Neural cell (in vitro differentiated cells): ENCODE results near the gene POGZ. TPM values are rescaled to one million over a fixed set of nuclear protein-coding genes. Genes with fewer than 3 reads are reported as not detected.

Experiments used
- H2AFZ ChIP-seq: fragments of 200-600, 300-800 bp; sonication (generic), shearing (Covaris generic); 2 replicates; pipeline ENCODE4 v1.6.0; 2014; ENCODE audit warnings: low read depth, mild to moderate bottlenecking, antibody characterized with exemption, low read length, moderate library complexity
- H3F3A ChIP-seq: fragments of 200-600 bp; shearing (Covaris generic); 2 replicates; pipeline ENCODE4 v1.6.1; 2016; ENCODE audit warnings: mild to moderate bottlenecking, moderate library complexity, mixed read lengths, antibody characterized with exemption, low read length; ENCODE audit not compliant: insufficient read depth, poor library complexity, severe bottlenecking
- H3K27ac ChIP-seq: fragments of 200-600, 300-800 bp; sonication (generic), shearing (Covaris generic); 2 replicates; pipeline ENCODE4 v1.5.1; 2014; ENCODE audit warnings: mild to moderate bottlenecking, low read length, moderate library complexity
- H3K27me3 ChIP-seq: fragments of 300-800, 200-600 bp; sonication (generic), shearing (Covaris generic); 2 replicates; pipeline ENCODE4 v1.6.0; 2014; ENCODE audit warnings: mild to moderate bottlenecking, low read depth, low read length, moderate library complexity; ENCODE audit not compliant: insufficient read depth
- H3K36me3 ChIP-seq: fragments of 300-800, 200-600 bp; sonication (generic), shearing (Covaris generic); 2 replicates; pipeline ENCODE4 v1.5.1; 2014; ENCODE audit warnings: mild to moderate bottlenecking, antibody characterized with exemption, low read length, moderate library complexity; ENCODE audit not compliant: insufficient read depth
- H3K4me2 ChIP-seq: fragments of 300-800, 200-600 bp; sonication (generic), shearing (Covaris generic); 2 replicates; pipeline ENCODE4 v1.6.0; 2014; ENCODE audit warnings: mild to moderate bottlenecking, low read length
- H3K4me3 ChIP-seq: fragments of 300-800, 200-600 bp; sonication (generic), shearing (Covaris generic); 2 replicates; pipeline ENCODE4 v1.5.1; 2014; ENCODE audit warnings: mild to moderate bottlenecking, low read length, moderate library complexity
- H3K79me2 ChIP-seq: fragments of 200-600 bp; shearing (Covaris generic); replicated peaks from 2 replicates; pipeline ENCODE4 v1.6.0; 2014; ENCODE audit warnings: mild to moderate bottlenecking, low read length, moderate library complexity; ENCODE audit not compliant: insufficient read depth
- H3K9ac ChIP-seq: fragments of 300-800, 200-600 bp; sonication (generic), shearing (Covaris generic); 2 replicates; pipeline ENCODE4 v1.6.1; 2016; ENCODE audit warnings: mild to moderate bottlenecking, low read length, mixed read lengths
- H3K9me2 ChIP-seq: fragments of 200-600 bp; shearing (Covaris generic); 2 replicates; pipeline ENCODE4 v1.6.1; 2016; ENCODE audit warnings: mild to moderate bottlenecking, low read length, mixed read lengths; ENCODE audit not compliant: insufficient read depth
- H3K9me3 ChIP-seq: fragments of 200-600, 300-800 bp; sonication (generic), shearing (Covaris generic); 2 replicates; pipeline ENCODE4 v1.6.1; 2016; ENCODE audit warnings: mild to moderate bottlenecking, mixed run types, low read length, moderate library complexity, mixed read lengths
- H4K20me1 ChIP-seq: fragments of 200-600 bp; shearing (Covaris generic); 2 replicates; pipeline ENCODE4 v1.6.1; 2016; ENCODE audit warnings: mild to moderate bottlenecking, mixed run types; ENCODE audit not compliant: insufficient read depth
- CTCF ChIP-seq: fragments of 450-650 bp; IDR thresholded peaks from 2 replicates; pipeline ENCODE4 v1.5.1; 2014; ENCODE audit warnings: antibody characterized with exemption, mild to moderate bottlenecking, moderate library complexity; ENCODE audit not compliant: poor library complexity, severe bottlenecking
- EP300 ChIP-seq: fragments of 450-650 bp; conservative IDR thresholded peaks from 2 replicates; pipeline ENCODE4 v1.6.1; 2014; ENCODE audit warnings: antibody characterized with exemption, mild to moderate bottlenecking, moderate library complexity; ENCODE audit not compliant: poor library complexity, severe bottlenecking
- EZH2 ChIP-seq: fragments of 200-600, 300-800 bp; shearing (Covaris generic), sonication (generic); IDR thresholded peaks from 2 replicates; pipeline ENCODE4 v1.6.1; 2014; ENCODE audit warnings: antibody characterized with exemption, low read length, borderline replicate concordance, mild to moderate bottlenecking; ENCODE audit not compliant: insufficient read depth, poor library complexity, severe bottlenecking
- MXI1 ChIP-seq: fragments of 450-650 bp; conservative IDR thresholded peaks from 2 replicates; pipeline ENCODE4 v1.6.1; 2014; ENCODE audit warnings: antibody characterized with exemption, mild to moderate bottlenecking; ENCODE audit not compliant: poor library complexity, severe bottlenecking
- POLR2AphosphoS5 ChIP-seq: IDR thresholded peaks from 2 replicates; pipeline ENCODE4 v1.6.1; 2012
- RAD21 ChIP-seq: fragments of 450-650 bp; conservative IDR thresholded peaks from 2 replicates; pipeline ENCODE4 v1.6.1; 2014; ENCODE audit warnings: antibody characterized with exemption, mild to moderate bottlenecking, moderate library complexity
- REST ChIP-seq: IDR thresholded peaks from 2 replicates; pipeline ENCODE4 v1.6.1; 2012; ENCODE audit warnings: borderline replicate concordance
- SMC3 ChIP-seq: fragments of 450-650 bp; conservative IDR thresholded peaks from 2 replicates; pipeline ENCODE4 v1.6.1; 2014; ENCODE audit warnings: antibody characterized with exemption, mild to moderate bottlenecking, moderate library complexity; ENCODE audit not compliant: poor library complexity
- TAF1 ChIP-seq: IDR thresholded peaks from 2 replicates; pipeline ENCODE4 v1.6.1; 2012; ENCODE audit warnings: low read depth
- polyA plus RNA-seq: library from polyadenylated mRNA; depleted of rRNA; stranded (reverse); fragments of >200 nt; gene quantifications from 2 replicates; pipeline ENCODE4 v1.2.3, GENCODE V29; 2014

The POGZ gene
- polyA plus RNA-seq, 1 donor from 2014 or later, result 50.2 TPM

- TF ChIP-seq TAF1, result no peak
- no peak for TF ChIP-seq POLR2AphosphoS5
- TF ChIP-seq SMC3, result no peak
- no peak for TF ChIP-seq EZH2
- TF ChIP-seq MXI1, result no peak
- TF ChIP-seq CTCF, result no peak
- TF ChIP-seq RAD21, result no peak
- no peak for TF ChIP-seq REST
- no peak for TF ChIP-seq EP300
- H3F3A ChIP-seq, result no peaks in the 10 kb centered on the region
- H3K27ac ChIP-seq, result no peak overlapping the region
- H3K4me3 ChIP-seq, result no peak overlapping the region
- H3K9me3 ChIP-seq, result no peaks in the 10 kb centered on the region
- H3K79me2 ChIP-seq, result peaks cover 89% of the 10 kb centered on the region
- no peaks in the 10 kb centered on the region for H3K9me2 ChIP-seq
- no peak overlapping the region for H3K4me2 ChIP-seq
- H3K27me3 ChIP-seq, result no peaks in the 10 kb centered on the region
- H2AFZ ChIP-seq, result no peak overlapping the region
- no peaks in the 10 kb centered on the region for H4K20me1 ChIP-seq
- no peak overlapping the region for H3K9ac ChIP-seq
- H3K36me3 ChIP-seq, result no peaks in the 10 kb centered on the region
Measured at GRCh38 chr1:151447696-151448095, 11.6 kb downstream of the POGZ start.

GRCh38 chr1:151444783-151445177 lies 14.5 kb downstream of the POGZ start:
- no peak for TF ChIP-seq MXI1
- TF ChIP-seq RAD21, result no peak
- TF ChIP-seq CTCF, result no peak
- no peak for TF ChIP-seq EP300
- TF ChIP-seq EZH2, result no peak
- TF ChIP-seq TAF1, result no peak
- no peak for TF ChIP-seq REST
- no peak for TF ChIP-seq SMC3
- TF ChIP-seq POLR2AphosphoS5, result no peak
- Histone ChIP-seq H3K36me3 (no peaks in the 10 kb centered on the region), H3K9me2 (no peaks in the 10 kb centered on the region), H2AFZ (no peak overlapping the region), H3K9me3 (no peaks in the 10 kb centered on the region), H3K27me3 (no peaks in the 10 kb centered on the region), H4K20me1 (no peaks in the 10 kb centered on the region), H3F3A (no peaks in the 10 kb centered on the region), H3K9ac (no peak overlapping the region), H3K27ac (no peak overlapping the region), H3K4me3 (no peak overlapping the region), H3K4me2 (no peak overlapping the region), H3K79me2 (peaks cover 99% of the 10 kb centered on the region)
